G401 (cell line): ENCODE measurements around the gene PHACTR3. TPM values are rescaled to one million over a fixed set of nuclear protein-coding genes. Genes with fewer than 3 reads are reported as not detected.
A peak's percentile ranks its signal among the peaks of the same experiment; 100 is the strongest.

Experiments used
- DNase-seq: peaks from one replicate; pipeline ENCODE4 v3.0.0-alpha.2; 2015; ENCODE audit warnings: low spot score
- in situ Hi-C: cut with HindIII; loops from 2 replicates; pipeline ENCODE4 v1.10.0; 2016; ENCODE audit warnings: low sequenced_read_pairs, mixed read lengths
- total RNA-seq: library from RNA; depleted of rRNA; stranded (reverse); fragments of >200 nt; shearing (Covaris generic); gene quantifications from 2 replicates; pipeline ENCODE4 v1.2.3, GENCODE V29; 2014

PHACTR3 gene
- total RNA-seq, 1 experiment from 2014 or later: not detected

GRCh38 chr20:59584278-59584925, 19.9 kb upstream of the PHACTR3 start:
- in situ Hi-C loops: no loop called here
- peak; percentile 67 for DNase-seq

- in situ Hi-C loops: no loop called here
- peak; percentile 87 for DNase-seq
These were observed 18.5 kb upstream of the PHACTR3 start for GRCh38 chr20:59585714-59586409.

- in situ Hi-C loops: no loop called here
- no peak for DNase-seq
These were observed 17.7 kb upstream of the PHACTR3 start for GRCh38 chr20:59586613-59587012.

GRCh38 chr20:59587570-59587969, 16.8 kb upstream of the PHACTR3 start:
- no peak for DNase-seq

GRCh38 chr20:59588236-59588855, 16.0 kb upstream of the PHACTR3 start:
- DNase-seq: no peak
- in situ Hi-C loops: no loop called here

More at GRCh38 chr20:59587570-59587969, 16.8 kb upstream of the PHACTR3 start:
- in situ Hi-C loops: no loop called here

- DNase-seq: no peak
- in situ Hi-C loops: no loop called here
These were observed 15.2 kb upstream of the PHACTR3 start for GRCh38 chr20:59589086-59589684.

- no peak for DNase-seq
- in situ Hi-C loops: no loop called here
These were observed 13.3 kb upstream of the PHACTR3 start for GRCh38 chr20:59591061-59591460.

- in situ Hi-C loops: no loop called here
- DNase-seq: peak; percentile 77
These were observed 7.7 kb upstream of the PHACTR3 start for GRCh38 chr20:59596690-59597089.

- in situ Hi-C loops: no loop called here
- DNase-seq: no peak
These were observed 7.1 kb upstream of the PHACTR3 start for GRCh38 chr20:59597240-59597639.

- peak; percentile 86 for DNase-seq
- in situ Hi-C loops: no loop called here
These were observed 5.6 kb upstream of the PHACTR3 start for GRCh38 chr20:59598625-59599310.

- no peak for DNase-seq
- in situ Hi-C loops: no loop called here
These were observed 4.4 kb upstream of the PHACTR3 start for GRCh38 chr20:59599941-59600340.

- in situ Hi-C loops: no loop called here
These were observed 3.9 kb upstream of the PHACTR3 start for GRCh38 chr20:59600472-59600871.

GRCh38 chr20:59602546-59603080, 1.7 kb upstream of the PHACTR3 start:
- no peak for DNase-seq
- in situ Hi-C loops: no loop called here

More at GRCh38 chr20:59600472-59600871, 3.9 kb upstream of the PHACTR3 start:
- no peak for DNase-seq

- DNase-seq: peak; percentile 23
- in situ Hi-C loops: no loop called here
These were observed 1.2 kb upstream of the PHACTR3 start for GRCh38 chr20:59603176-59603575.

- DNase-seq: peak; percentile 44
- in situ Hi-C loops: no loop called here
These were observed 631 bp downstream of the PHACTR3 start for GRCh38 chr20:59604741-59605600.

- no peak for DNase-seq
- in situ Hi-C loops: no loop called here
These were observed 1.4 kb downstream of the PHACTR3 start for GRCh38 chr20:59605601-59606364.

- in situ Hi-C loops: no loop called here
- DNase-seq: no peak
These were observed 2.2 kb downstream of the PHACTR3 start for GRCh38 chr20:59606566-59606965.

- no peak for DNase-seq
- in situ Hi-C loops: no loop called here
These were observed 4.1 kb downstream of the PHACTR3 start for GRCh38 chr20:59608396-59608795.
